Stimulated activated CD8-positive, alpha-beta memory T cell treated with anti-CD3 and anti-CD28 coated beads, Interleukin-4, amount 100 ng/mL, for 48 hours (primary cell): ENCODE data around the gene ZNF208.

Experiments
- DNase-seq: peaks from one replicate; pipeline ENCODE4 v3.0.0-alpha.2; 2020

Gene ZNF208

GRCh38 chr19:21883516-21883915, 127.2 kb downstream of the ZNF208 start:
- DNase-seq: no peak
